GM12878 (cell line): ENCODE measurements around the gene KRT80. TPM values are rescaled to one million over a fixed set of nuclear protein-coding genes. Genes with fewer than 3 reads are reported as not detected.

ENCODE experiments used
- ATAC-seq: fragments of 200-7000 bp; cut with Tn5 transposase; 3 replicates; pipeline ENCODE4 v1.9.1; 2020; ENCODE audit warnings: mild to moderate bottlenecking, moderate library complexity
- BruUV-seq: library from RNA; stranded (reverse); fragments of 400-500 nt; replicated peaks from 2 replicates; lab custom pipeline; 2021; lab: Mats Ljungman, UMichigan
- CTCF ChIA-PET: fragments of 300-600 bp; sonication (Branson Sonifier 250); formaldehyde crosslinking; extraction: SDS; loops from one replicate; lab custom pipeline; 2021; ENCODE audit warnings: inconsistent platforms; lab: Yijun Ruan, JAX
- POLR2A ChIA-PET: fragments of 350-600 bp; formaldehyde crosslinking; extraction: SDS; loops from one replicate; lab custom pipeline; 2021; ENCODE audit warnings: inconsistent platforms; lab: Charles Lee
- RAD21 ChIA-PET: fragments of 300-600 bp; sonication (Branson Sonifier 250); formaldehyde crosslinking; loops from one replicate; lab custom pipeline; 2023; ENCODE audit warnings: antibody characterized with exemption; ENCODE audit not compliant: unreplicated experiment; lab: Charles Lee
- SMC1A ChIA-PET: fragments of 300-600 bp; sonication (Branson Sonifier 250); formaldehyde crosslinking; loops from one replicate; lab custom pipeline; 2023; ENCODE audit not compliant: unreplicated experiment, uncharacterized antibody; lab: Charles Lee
- DNase-seq: peaks from one replicate; pipeline ENCODE4 v3.0.0-alpha.2; 2011; ENCODE audit warnings: low read depth, low spot score
- FAIRE-seq: peaks from 3 replicates; lab custom pipeline; 2011; peaks lifted over from hg19 to GRCh38; lab: Jason Lieb, UNC
- H2AFZ ChIP-seq: 2 replicates; pipeline ENCODE4 v1.6.0; 2011; ENCODE audit warnings: low read depth, low read length, control low read depth; ENCODE audit not compliant: control insufficient read depth
- H3K27ac ChIP-seq: 2 replicates; pipeline ENCODE4 v1.5.1; 2011; ENCODE audit warnings: control low read depth; ENCODE audit not compliant: control insufficient read depth, insufficient read depth
- H3K27me3 ChIP-seq, 2 experiments: replicated peaks in 1 of 2; 2 replicates each; pipeline versions ENCODE4 v1.6.0 to v1.6.1; 2011; ENCODE audit warnings: low read length in 1 of 2; ENCODE audit not compliant: control insufficient read depth in 2 of 2, insufficient read depth in 2 of 2
- H3K36me3 ChIP-seq, 2 experiments: 2 replicates each; pipeline ENCODE4 v1.5.1; 2011; ENCODE audit warnings: low read length in 1 of 2; ENCODE audit not compliant: control insufficient read depth in 2 of 2, insufficient read depth in 2 of 2
- H3K4me1 ChIP-seq: 2 replicates; pipeline ENCODE4 v1.6.1; 2011; ENCODE audit warnings: mild to moderate bottlenecking, low read length, moderate library complexity, mixed read lengths; ENCODE audit not compliant: control insufficient read depth, insufficient read depth
- H3K4me2 ChIP-seq: 2 replicates; pipeline ENCODE4 v1.6.0; 2011; ENCODE audit warnings: control low read depth; ENCODE audit not compliant: control insufficient read depth, insufficient read depth
- H3K4me3 ChIP-seq: fragments of 200-600 bp; sonication (generic); 2 replicates; pipeline ENCODE4 v1.5.1; 2016
- H3K79me2 ChIP-seq: 2 replicates; pipeline ENCODE4 v1.6.0; 2011; ENCODE audit warnings: low read length; ENCODE audit not compliant: control insufficient read depth, insufficient read depth
- H3K9ac ChIP-seq: 2 replicates; pipeline ENCODE4 v1.8.0; 2011; ENCODE audit warnings: low read length, control low read depth, mixed read lengths; ENCODE audit not compliant: control insufficient read depth, insufficient read depth
- H3K9me3 ChIP-seq: replicated peaks from 3 replicates; pipeline ENCODE4 v1.5.1; 2011; ENCODE audit warnings: mild to moderate bottlenecking, low read length; ENCODE audit not compliant: control insufficient read depth, insufficient read depth
- H4K20me1 ChIP-seq: 2 replicates; pipeline ENCODE4 v1.6.0; 2011; ENCODE audit not compliant: control insufficient read depth, insufficient read depth
- CBFB ChIP-seq: IDR thresholded peaks from 2 replicates; pipeline ENCODE4 v1.6.1; 2016; ENCODE audit warnings: antibody characterized with exemption, low read depth
- DPF2 ChIP-seq: fragments of 450-650 bp; IDR thresholded peaks from 2 replicates; pipeline ENCODE4 v1.6.1; 2017; ENCODE audit warnings: mild to moderate bottlenecking
- HDAC2 ChIP-seq: fragments of 200-600 bp; sonication (generic); IDR thresholded peaks from 2 replicates; pipeline ENCODE4 v1.6.1; 2017
- LARP7 ChIP-seq: fragments of 450-650 bp; IDR thresholded peaks from 2 replicates; pipeline ENCODE4 v1.6.1; 2017; ENCODE audit warnings: mild to moderate bottlenecking
- MTA3 ChIP-seq: IDR thresholded peaks from 2 replicates; pipeline ENCODE4 v1.6.1; 2012; ENCODE audit warnings: low read length, inconsistent platforms, borderline replicate concordance
- RUNX3 ChIP-seq: IDR thresholded peaks from 2 replicates; pipeline ENCODE4 v1.6.1; 2012; ENCODE audit warnings: low read length, inconsistent platforms
- ZBTB40 ChIP-seq: fragments of 450-650 bp; IDR thresholded peaks from 2 replicates; pipeline ENCODE4 v1.6.1; 2016; ENCODE audit warnings: mild to moderate bottlenecking, moderate library complexity, borderline replicate concordance
- WGBS: methylation state at CpG from one replicate; pipeline ENCODE4 v1.1.6; 2016; ENCODE audit warnings: low lambda C conversion rate; ENCODE audit not compliant: insufficient replicate concordance, insufficient coverage; ENCODE audit errors: missing lambda C conversion rate; 5-methylcytosine and 5-hydroxymethylcytosine counted together
- in situ Hi-C: fragments of 300-500 bp; cut with MboI; formaldehyde crosslinking; loops from 9 replicates; pipeline ENCODE4 v1.14.3; 2018; ENCODE audit warnings: mixed read lengths
- intact Hi-C: fragments of 100-400 bp; cut with micrococcal nuclease; formaldehyde crosslinking; loops from one replicate; pipeline ENCODE4 v1.14.2; 2022; ENCODE audit not compliant: unreplicated experiment
- polyA plus RNA-seq, 11 experiments: library from polyadenylated mRNA; depleted of rRNA in 4 of 11; unstranded in 6 of 11; stranded (reverse) in 5 of 11; fragments of >200 nt; fragmentation: Nextera tagmentation in 4 of 11; fragmentation: Illumina TruSeq in 1 of 11; extraction: Ambion mirVana in 4 of 11; extraction: Trizol in 1 of 11; gene quantifications; 1 replicate in 1 of 11; 2 replicates in 10 of 11; pipeline versions ENCODE4 v1.2.1 to v1.2.3, GENCODE V29; 2011 to 2016; ENCODE audit warnings: inconsistent platforms in 2 of 11, missing spikeins in 2 of 11, low read depth in 1 of 11
- total RNA-seq, 4 experiments: library from RNA; depleted of rRNA in 3 of 4; stranded (reverse); fragments of >200 nt in 3 of 4; fragmentation: Illumina TruSeq in 1 of 4; extraction: Trizol in 1 of 4; gene quantifications; 2 replicates each; pipeline versions ENCODE4 v1.2.1 to v1.2.3, GENCODE V29; 2013 to 2021

KRT80 gene
- total and polyA plus RNA-seq, 10 of the 15 experiments (the other 5 are each of a cell fraction or from before 2014, with no cell fraction given) = 0.01 TPM; not detected in 9

- SMC1A ChIA-PET = interaction anchor here (1.2 to 1.3 kb wide), 2 partner anchors 44 to 52 kb away, joined by 3 to 4 read pairs; no protein-coding TSS in a partner anchor
- Histone ChIP-seq H3K4me3 (no peak overlapping the region), H3K4me2 (no peak overlapping the region), H3K27me3 (peaks cover 3 to 5% of the 10 kb centered on the region in 2 experiments; a peak in 2 of 4 replicates), H3K4me1 (peaks cover 6% of the 10 kb centered on the region; the same call in 1 of the 2 replicates), H3K79me2 (no peaks in the 10 kb centered on the region), H2AFZ (no peak overlapping the region), H3K36me3 (no peaks in the 10 kb centered on the region), H3K9me3 (no peaks in the 10 kb centered on the region), H3K27ac (no peak overlapping the region), H4K20me1 (no peaks in the 10 kb centered on the region), H3K9ac (no peak overlapping the region)
- in situ Hi-C loops = no loop called here
- DNase-seq = no peak
- CTCF ChIA-PET = interaction anchor here (0.6 to 8.6 kb wide), 2 partner anchors 53 to 751 kb away, joined by 4 to 84 read pairs; no protein-coding TSS in a partner anchor
- POLR2A ChIA-PET = no interaction called here
- WGBS = 24% methylated on average over 4 of the region's 4 CpGs
- no peak for TF ChIP-seq CBFB
- no peak for TF ChIP-seq DPF2
- no peak for TF ChIP-seq ZBTB40
- no peak for TF ChIP-seq RUNX3
- no peak for TF ChIP-seq LARP7
- no peak for TF ChIP-seq HDAC2
- TF ChIP-seq MTA3 = no peak
- RAD21 ChIA-PET = no interaction called here
- no TSS peak for BruUV-seq
- intact Hi-C loops = no loop called here
- ATAC-seq = no peak
- no peak for FAIRE-seq
Measured at GRCh38 chr12:52226446-52226845, 34.6 kb upstream of the KRT80 start.
